GM12872 (cell line): Measurements from ENCODE around the gene AKT3.

Experiments used
- TF ChIP-seq, protein P1 (sequence below): IDR thresholded peaks from 3 replicates; pipeline ENCODE4 v1.5.1; 2011; ENCODE audit warnings: low read depth, mild to moderate bottlenecking, low read length, moderate library complexity; ENCODE audit not compliant: insufficient read depth

The AKT3 gene

DNA sequence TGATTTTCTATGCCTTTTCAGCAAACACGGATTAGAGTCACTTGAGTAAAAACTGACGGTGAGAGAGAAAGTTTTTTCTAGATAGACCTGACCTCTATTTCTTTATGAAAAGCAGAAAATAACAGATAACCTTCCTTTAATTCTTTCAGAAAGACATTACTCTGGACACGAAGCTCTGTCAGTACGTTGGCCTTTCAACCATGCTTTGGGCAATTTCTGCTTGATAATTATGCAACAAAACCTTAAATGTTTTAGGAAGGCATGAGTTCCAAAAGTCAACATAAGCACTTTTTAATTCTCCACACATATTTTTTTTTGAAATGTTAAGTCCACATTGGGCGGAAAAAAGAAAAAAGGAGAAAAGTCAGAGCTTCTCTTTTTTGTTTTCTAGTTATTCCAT lies 137.8 kb downstream of the AKT3 start:
- TF ChIP-seq, protein P1, sequence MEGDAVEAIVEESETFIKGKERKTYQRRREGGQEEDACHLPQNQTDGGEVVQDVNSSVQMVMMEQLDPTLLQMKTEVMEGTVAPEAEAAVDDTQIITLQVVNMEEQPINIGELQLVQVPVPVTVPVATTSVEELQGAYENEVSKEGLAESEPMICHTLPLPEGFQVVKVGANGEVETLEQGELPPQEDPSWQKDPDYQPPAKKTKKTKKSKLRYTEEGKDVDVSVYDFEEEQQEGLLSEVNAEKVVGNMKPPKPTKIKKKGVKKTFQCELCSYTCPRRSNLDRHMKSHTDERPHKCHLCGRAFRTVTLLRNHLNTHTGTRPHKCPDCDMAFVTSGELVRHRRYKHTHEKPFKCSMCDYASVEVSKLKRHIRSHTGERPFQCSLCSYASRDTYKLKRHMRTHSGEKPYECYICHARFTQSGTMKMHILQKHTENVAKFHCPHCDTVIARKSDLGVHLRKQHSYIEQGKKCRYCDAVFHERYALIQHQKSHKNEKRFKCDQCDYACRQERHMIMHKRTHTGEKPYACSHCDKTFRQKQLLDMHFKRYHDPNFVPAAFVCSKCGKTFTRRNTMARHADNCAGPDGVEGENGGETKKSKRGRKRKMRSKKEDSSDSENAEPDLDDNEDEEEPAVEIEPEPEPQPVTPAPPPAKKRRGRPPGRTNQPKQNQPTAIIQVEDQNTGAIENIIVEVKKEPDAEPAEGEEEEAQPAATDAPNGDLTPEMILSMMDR = no peak

- TF ChIP-seq, protein P1 = no peak
Observed at GRCh38 chr1:243710467-243710866, 139.6 kb downstream of the AKT3 start.

GRCh38 chr1:243708210-243708609 lies 141.8 kb downstream of the AKT3 start:
- TF ChIP-seq, protein P1 = peak; percentile 12; the same call in 1 of the 3 replicates

DNA sequence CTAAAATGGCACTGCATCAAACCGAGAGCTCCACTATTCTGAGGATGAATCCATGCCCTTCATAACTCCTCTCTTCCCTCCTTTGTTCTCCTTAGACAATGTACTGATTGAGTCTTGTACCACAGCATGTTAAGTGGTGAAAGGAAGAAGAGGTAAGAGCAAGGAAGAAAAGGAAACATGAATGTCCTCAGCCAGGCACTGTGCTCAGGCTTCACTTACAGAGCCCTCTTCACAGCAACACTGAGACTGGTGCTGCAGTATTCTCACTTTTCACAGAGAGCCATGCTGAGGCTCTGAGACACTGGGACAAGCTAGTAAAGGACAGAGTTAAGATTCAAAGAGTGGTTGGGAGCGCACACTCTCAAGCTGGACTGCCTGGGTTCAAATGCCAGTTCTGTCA lies 143.5 kb downstream of the AKT3 start:
- TF ChIP-seq, protein P1 = no peak

DNA sequence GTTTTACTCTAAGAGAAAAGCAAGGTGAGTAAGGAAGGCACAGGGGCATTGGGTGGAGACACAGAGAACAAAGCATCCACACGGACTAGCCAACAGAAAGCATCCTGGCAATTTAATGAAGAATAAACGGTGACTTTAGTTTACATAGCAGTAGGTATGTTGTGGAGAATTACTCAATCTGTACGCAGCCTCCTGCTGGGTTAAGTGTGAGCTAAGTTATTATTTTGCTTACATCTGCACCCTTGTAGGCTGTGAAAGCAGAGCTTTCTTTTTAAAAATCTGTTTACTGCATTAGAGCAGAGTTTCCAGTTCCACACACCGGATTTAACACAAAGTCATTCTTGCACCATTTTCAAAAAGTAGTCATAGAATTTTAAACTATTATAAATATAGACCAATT lies 144.5 kb downstream of the AKT3 start:
- TF ChIP-seq, protein P1 = no peak

DNA sequence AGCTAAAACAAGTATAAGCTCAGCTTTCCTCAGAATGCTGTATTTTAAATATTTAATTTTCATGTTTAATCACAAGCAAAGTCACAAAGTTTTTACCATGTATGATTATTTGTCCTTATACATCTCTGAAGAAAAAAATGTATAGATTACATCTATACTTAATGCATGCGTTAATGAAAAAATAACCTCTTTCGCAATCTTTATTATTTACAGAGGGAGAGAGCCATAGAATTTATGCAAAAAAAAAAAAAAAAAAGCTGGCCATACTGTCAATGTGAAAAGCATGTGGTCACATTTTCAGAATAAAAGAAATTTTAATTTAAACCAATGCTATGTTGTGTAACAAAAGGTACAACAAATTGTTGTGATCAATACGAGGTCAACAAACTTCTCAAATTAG lies 148.2 kb downstream of the AKT3 start:
- TF ChIP-seq, protein P1 = no peak

- TF ChIP-seq, protein P1 = no peak
Observed at GRCh38 chr1:243693800-243694199, 156.2 kb downstream of the AKT3 start.

GRCh38 chr1:243686159-243686558 lies 163.9 kb downstream of the AKT3 start:
- TF ChIP-seq, protein P1 = no peak
